Ascending aorta (tissue), 2 donors: Measurements from ENCODE around the gene SERPINB3. TPM values are rescaled to one million over a fixed set of nuclear protein-coding genes. Genes with fewer than 3 reads are reported as not detected.

Source experiments
- DNase-seq, 2 donors: peaks; one replicate each; pipeline ENCODE4 v3.0.0-alpha.2; 2019; ENCODE audit warnings: low spot score in 2 of 2
- H3K27ac ChIP-seq, 2 donors: fragments of 200-600 bp; sonication (generic); one replicate each; pipeline ENCODE4 v1.5.1; 2016 to 2017; ENCODE audit warnings: mild to moderate bottlenecking in 1 of 2
- H3K27me3 ChIP-seq: fragments of 200-600 bp; sonication (generic); one replicate; pipeline ENCODE4 v1.5.1; 2017
- H3K36me3 ChIP-seq, 2 donors: fragments of 200-600 bp; sonication (generic); one replicate each; pipeline ENCODE4 v1.5.1; 2016
- H3K4me1 ChIP-seq, 2 donors: fragments of 200-600 bp; sonication (generic); one replicate each; pipeline ENCODE4 v1.5.1; 2016 to 2017; ENCODE audit warnings: mild to moderate bottlenecking in 1 of 2
- H3K4me3 ChIP-seq, 2 donors: fragments of 200-600 bp; sonication (generic); one replicate each; pipeline ENCODE4 v1.5.1; 2016 to 2017; ENCODE audit warnings: mild to moderate bottlenecking in 1 of 2
- H3K9me3 ChIP-seq, 2 donors: fragments of 200-600 bp; sonication (generic); one replicate each; pipeline ENCODE4 v1.5.1; 2016
- CTCF ChIP-seq, 3 experiments: fragments of 200-600 bp in 2 of 3; fragments of 450-650 bp in 1 of 3; sonication (generic) in 2 of 3; IDR thresholded peaks; one replicate each; pipeline ENCODE4 v1.5.1; 2016 to 2019; ENCODE audit warnings: antibody characterized with exemption in 3 of 3, mild to moderate bottlenecking in 1 of 3, moderate library complexity in 1 of 3
- intact Hi-C: fragments of 100-400 bp; cut with DNase I; formaldehyde crosslinking; loops from one replicate; pipeline ENCODE4 v1.15.1; 2023
- total RNA-seq: library from RNA; depleted of rRNA; stranded (reverse); fragments of >200 nt; gene quantifications from one replicate; pipeline ENCODE4 v1.1.0, GENCODE V29; 2016

The SERPINB3 gene
- total RNA-seq, 1 donor from 2014 or later: 0.21 TPM

GRCh38 chr18:63617049-63617914 is 44.4 kb downstream of the SERPINB3 start:
- H3K4me1 ChIP-seq: no peaks in the 10 kb centered on the region
- peaks cover 0 to 5% of the 10 kb centered on the region in 2 donors for H3K9me3 ChIP-seq
- no peaks in the 10 kb centered on the region for H3K27me3 ChIP-seq
- DNase-seq: no peak
- no peaks in the 10 kb centered on the region for H3K36me3 ChIP-seq
- no peak for TF ChIP-seq CTCF (IDR thresholded peaks at IDR 0.05)
- no peak overlapping the region for H3K4me3 ChIP-seq
- intact Hi-C loops: no loop called here
- H3K27ac ChIP-seq: no peak overlapping the region

GRCh38 chr18:63613420-63613819 is 48.3 kb downstream of the SERPINB3 start:
- Histone ChIP-seq H3K4me1 (no peaks in the 10 kb centered on the region), H3K27ac (no peak overlapping the region), H3K9me3 (no peaks in the 10 kb centered on the region), H3K36me3 (no peaks in the 10 kb centered on the region), H3K4me3 (no peak overlapping the region), H3K27me3 (no peaks in the 10 kb centered on the region)
- no peak for TF ChIP-seq CTCF (IDR thresholded peaks at IDR 0.05)
- intact Hi-C loops: no loop called here
- no peak for DNase-seq

GRCh38 chr18:63606526-63606925 is 55.2 kb downstream of the SERPINB3 start:
- Histone ChIP-seq H3K36me3 (no peaks in the 10 kb centered on the region), H3K4me1 (no peaks in the 10 kb centered on the region), H3K9me3 (no peaks in the 10 kb centered on the region), H3K4me3 (no peak overlapping the region), H3K27me3 (no peaks in the 10 kb centered on the region), H3K27ac (no peak overlapping the region)
- TF ChIP-seq CTCF (IDR thresholded peaks at IDR 0.05): no peak
- no peak for DNase-seq
- intact Hi-C loops: no loop called here

Other genes starting within 250 kb of the SERPINB3 start
- 16.7 TPM for gene VPS4B, start 239.4 kb downstream of the SERPINB3 start, total RNA-seq
- not detected for gene SERPINB5, start 184.9 kb downstream of the SERPINB3 start, total RNA-seq
- gene SERPINB12, start 119.5 kb downstream of the SERPINB3 start, total RNA-seq: 0.32 TPM
- gene SERPINB13, start 74.5 kb downstream of the SERPINB3 start, total RNA-seq: not detected
- not detected for gene SERPINB4, start 17.6 kb downstream of the SERPINB3 start, total RNA-seq
- gene SERPINB11, start 41.1 kb upstream of the SERPINB3 start, total RNA-seq: not detected
- gene SERPINB7, start 113.5 kb upstream of the SERPINB3 start, total RNA-seq: not detected
- gene SERPINB2, start 225.8 kb upstream of the SERPINB3 start, total RNA-seq: not detected
- not detected for gene SERPINB10, start 246.1 kb upstream of the SERPINB3 start, total RNA-seq